Measurements from ENCODE around the gene ZNF571.

- TF ChIP-seq CTCF (IDR thresholded peaks at IDR 0.05; ENCODE audit: low read depth, low read length) (no peak), EZH2phosphoT487 (IDR thresholded peaks at IDR 0.05; ENCODE audit: low read depth) (no peak)
Measured at GRCh38 chr19:37564624-37565369, 29.8 kb downstream of the ZNF571 start.

All from OCI-LY3 (cell line).